Activated CD4-positive, alpha-beta T cell treated with anti-CD3 and anti-CD28 coated beads for 48 hours (primary cell): ENCODE results near the gene CMSS1.

Experiments used
- DNase-seq: peaks from one replicate; pipeline ENCODE4 v3.0.0-alpha.2; 2020

CMSS1 gene

DNA sequence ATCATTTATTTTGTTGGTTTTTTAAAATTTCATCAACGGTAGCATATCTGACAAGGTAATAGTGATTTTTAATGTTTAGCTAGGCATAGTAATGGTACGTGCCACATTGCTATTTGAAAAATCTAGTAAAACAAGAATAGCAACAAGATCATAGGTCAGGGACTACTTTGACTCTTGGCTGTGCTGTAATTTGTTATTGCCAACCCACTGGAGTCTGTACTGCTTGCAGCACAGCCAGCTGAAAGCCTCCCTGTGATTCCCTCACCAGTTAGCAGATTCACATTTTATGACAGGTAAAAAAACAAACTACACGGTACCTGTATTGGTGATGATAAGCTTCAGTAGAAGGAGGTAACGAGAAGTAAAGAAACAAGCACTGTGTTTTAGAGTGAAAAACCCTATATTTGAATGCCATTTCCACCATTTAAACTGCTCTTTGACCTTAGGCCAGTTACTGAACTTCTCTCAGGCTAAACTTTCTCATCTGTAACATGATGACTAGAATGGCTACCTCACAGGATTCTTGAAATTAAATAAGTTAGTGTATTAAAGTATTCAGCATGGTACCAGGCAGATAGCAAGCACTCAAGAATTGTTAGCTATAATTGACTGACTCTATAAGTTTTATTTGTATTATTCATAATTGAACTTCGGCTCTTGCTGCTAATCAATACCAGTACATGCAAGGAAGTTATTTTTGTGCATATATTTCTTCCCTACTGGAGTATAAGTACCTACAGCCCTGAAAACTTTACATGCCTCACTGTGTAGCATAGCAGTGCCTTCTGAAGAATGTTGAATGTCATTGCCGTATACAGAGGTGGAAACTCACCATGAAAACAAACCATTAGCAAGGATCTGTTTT lies 280.5 kb downstream of the CMSS1 start:
- no peak for DNase-seq

DNA sequence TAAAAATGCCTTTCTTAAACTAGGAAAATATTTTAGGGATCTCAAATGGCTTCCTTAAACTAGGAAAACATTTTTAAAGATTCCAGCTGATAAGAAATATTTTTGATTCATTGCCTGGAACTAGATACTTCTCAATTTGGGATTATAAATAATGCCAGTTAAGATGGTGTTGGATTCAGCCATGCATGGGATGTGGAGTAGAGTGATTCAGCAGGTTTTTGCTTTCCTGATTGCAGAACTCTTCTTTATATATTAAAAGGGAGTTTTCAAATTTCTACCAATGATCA lies 281.1 kb downstream of the CMSS1 start:
- no peak for DNase-seq

DNA sequence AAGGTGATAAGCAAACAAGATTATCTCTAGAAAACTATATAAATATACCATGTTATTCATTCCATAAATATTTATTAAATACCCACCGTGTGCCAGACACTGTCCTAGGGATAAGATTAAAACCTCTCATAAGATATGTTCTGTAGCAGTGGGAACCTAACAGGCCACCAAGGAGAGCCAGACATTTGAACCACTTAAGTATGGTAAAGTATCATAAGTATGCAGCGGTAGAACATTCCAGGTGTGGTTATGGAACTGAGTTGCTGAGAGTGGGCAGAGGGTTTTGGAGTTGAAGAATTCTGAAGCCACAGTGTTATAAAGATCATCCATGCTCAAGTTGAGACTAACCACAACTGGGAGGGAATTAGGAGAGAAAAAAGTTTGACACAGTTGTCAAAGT lies 282.0 kb downstream of the CMSS1 start:
- no peak for DNase-seq

GRCh38 chr3:100100425-100100824 lies 282.8 kb downstream of the CMSS1 start:
- DNase-seq: no peak

GRCh38 chr3:100102757-100103156 lies 285.1 kb downstream of the CMSS1 start:
- DNase-seq: no peak

DNA sequence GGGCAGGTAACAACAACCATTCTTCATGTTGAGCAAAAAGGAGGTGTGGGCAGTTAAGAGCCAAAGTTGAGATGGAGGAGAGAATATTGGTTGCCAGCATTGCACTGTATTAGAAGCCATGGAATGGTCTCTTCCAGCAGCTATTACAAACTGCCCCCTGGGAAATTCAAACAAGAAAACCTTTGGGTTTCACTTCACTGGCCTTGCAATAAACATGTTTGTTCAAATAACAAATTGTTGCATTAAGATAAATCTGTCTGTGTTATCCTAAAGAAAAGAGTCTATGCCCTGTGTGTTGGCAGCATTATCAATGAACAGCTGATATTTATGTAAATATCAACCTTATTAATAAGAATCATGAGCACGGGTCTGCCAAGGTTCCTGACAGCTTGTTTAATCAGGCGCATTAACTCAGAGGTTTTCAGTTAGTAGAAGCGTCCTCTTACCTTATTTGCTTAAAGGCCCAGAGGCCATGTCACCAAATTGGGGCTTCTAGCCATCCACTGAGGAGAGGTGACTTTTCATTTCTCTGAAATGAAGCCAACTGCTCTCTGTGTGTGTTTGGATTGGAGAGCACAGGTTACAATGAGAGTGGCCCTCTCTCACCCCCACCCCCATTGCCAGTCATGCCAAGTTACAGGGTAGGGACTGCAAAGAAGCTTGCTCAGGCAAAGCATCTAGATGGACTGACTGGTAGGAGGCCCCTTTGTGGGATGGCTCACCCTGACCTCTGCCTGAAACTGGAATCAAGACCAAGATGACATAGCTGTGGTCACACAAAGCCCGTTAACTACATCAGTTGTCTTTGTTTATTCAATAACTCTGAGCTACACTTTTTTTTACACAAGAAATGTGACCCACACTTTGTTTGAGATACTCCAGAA lies 286.1 kb downstream of the CMSS1 start:
- DNase-seq: peak; percentile 19

DNA sequence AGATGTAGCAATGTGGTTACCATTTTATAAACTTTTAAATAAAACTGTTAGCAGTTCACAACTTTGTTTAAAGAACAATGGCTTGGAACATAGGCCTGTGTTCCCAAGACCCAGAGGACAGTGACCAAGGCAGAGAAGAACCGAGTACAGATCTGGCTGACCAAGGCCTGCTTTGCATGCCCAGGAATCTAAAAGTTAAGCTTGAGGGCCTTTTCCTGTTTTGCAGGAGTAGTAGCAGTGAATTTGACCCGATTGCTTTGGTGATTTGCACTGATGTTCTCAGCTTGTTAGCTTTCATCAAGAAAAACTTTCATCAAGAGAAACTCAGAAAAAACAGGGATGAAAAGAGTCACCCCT lies 286.8 kb downstream of the CMSS1 start:
- no peak for DNase-seq

DNA sequence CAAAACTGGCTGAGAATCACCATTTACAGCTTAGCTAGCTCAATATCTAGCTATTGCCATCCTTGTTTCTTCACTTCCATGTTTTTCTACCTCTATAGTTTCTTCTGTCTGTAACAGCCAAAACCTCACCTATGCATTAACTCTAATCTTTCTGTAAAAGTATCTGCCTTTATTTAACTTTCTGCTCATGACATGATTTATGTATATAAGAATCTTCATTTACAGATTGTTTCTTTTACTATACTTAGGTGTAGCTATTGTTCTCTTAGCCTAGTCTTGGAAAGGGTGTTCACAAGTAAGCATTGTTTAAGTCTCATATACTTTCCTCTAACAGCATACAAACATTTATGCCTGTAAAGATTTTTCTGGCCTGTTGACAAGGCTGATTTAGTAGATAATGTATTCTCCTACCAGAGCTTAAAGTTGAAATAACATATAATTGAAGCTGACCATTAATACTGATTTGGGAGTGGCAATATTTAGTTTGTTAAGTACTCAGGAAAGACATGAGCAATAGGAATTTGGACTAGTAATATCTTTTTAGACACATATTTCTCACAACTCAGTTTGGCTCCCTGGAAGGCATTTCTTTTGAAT lies 287.3 kb downstream of the CMSS1 start:
- DNase-seq: no peak

GRCh38 chr3:100105501-100105900 lies 287.8 kb downstream of the CMSS1 start:
- DNase-seq: no peak

GRCh38 chr3:100106094-100106493 lies 288.4 kb downstream of the CMSS1 start:
- DNase-seq: no peak

DNA sequence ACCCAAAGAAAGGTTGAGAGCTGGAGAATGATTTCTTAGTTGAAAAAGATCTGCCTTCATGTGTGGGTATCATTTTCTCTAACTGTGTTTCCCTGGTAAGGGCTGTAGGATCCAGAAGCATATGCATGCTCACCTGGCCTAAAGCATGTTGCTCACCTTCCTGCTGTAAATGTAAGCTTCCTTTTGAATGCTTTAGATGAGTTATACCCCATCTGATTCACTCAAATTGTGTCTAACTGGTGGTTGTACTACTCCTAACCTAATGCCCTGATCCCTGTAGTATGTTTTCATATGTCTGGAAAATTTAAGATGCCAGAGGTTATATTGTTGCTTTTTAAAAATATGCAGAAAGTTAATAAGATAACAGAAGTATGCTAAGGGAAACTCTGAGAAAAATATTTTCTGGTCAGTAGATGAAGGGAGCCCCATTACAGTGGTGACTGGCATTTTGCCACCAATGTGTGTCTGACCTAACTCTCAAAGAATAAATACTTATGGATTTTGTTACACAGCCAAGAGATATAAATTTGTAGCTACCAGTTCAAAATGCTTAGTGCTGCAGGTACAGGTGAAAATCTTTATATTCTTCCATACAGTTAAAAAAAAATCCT lies 289.0 kb downstream of the CMSS1 start:
- DNase-seq: no peak

DNA sequence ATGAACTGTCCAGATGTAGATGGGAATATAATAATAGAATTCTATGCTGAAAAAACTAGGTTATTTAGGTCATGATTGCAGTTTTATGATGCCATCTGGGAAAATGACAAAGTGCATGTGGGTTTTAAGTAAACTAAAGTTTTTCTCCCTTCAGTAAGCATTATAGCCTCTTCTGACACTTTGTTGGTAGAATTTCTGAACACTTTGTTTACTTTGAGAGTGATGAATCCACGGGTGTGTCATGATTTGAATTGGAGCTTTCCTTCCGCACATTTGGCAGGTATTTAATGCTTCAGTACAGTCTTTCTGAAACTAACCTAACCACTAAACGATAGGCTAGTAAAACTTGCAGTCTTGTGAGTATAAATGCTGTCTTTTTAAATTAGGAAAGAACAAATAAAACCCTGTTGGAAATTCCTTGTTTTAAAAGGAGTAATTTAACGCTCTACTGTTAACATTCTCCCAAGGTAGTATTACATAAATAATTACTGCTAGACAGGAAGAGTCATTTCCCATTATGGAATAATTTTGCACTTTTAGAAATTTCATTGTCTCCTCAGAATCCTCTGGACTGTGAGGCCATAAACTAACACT lies 289.7 kb downstream of the CMSS1 start:
- no peak for DNase-seq

DNA sequence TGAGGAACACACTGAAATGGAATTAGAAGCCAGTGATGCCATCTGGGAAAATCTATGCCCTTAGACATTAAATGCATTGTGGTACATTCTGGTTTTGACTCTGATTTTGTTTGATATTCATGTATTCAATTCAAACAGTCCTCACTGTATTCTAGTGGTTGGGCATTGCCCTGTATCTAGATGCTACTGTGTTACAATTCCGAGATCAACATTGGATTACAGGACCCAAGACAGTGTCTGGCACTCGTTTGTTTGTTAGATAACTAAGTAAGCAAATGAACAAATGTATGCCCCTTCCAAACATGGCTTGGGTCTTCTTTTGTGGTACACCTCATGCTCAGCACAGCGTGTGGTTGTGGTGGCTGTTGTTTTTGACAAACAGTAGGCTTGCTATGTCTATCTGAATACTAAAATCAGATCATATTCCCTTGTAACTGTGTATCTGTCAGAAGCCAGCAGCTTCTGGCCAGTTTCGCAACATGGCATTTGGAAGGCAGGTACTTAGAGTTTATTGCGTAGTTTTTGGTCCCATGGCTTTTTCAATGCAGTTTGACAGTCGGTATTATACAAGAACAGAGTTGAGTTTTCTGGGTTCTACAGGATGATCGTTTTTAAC lies 290.9 kb downstream of the CMSS1 start:
- DNase-seq: no peak

DNA sequence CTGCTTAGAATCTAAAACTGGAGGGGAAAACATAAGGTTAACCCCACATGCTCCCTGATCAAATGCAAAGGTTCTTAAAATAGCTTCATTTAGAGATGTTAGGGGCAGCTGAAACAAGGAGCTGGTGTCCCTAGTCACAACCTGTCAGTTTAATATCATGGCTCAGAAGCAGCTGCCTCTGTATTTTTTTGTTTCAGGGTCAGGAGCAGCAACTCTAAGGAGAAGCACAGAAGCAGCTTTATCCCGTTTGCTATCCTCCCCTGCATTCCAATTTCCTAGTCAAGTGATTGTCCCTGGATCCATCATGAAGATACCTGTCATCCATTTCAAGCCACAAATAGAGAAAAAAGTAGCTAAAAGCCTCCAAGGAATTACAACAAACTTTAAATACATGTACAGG lies 292.5 kb downstream of the CMSS1 start:
- no peak for DNase-seq

DNA sequence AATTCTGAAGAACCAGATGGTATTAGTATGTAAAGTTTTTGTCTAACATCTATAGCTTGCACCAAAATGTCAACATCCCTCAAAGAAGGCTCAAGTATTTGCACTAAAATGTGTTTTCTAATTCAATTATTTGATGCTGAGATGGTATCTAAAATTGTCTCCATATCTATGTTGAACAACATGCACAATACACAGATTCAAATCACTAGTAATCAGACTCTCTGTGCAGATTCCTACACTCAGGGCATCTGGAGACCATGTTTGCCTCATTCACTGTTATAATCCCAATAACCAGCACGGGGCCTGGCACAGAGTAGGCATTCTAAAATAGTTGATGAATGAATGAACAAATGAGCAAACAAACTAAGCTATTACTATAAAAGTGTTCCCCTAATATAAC lies 294.1 kb downstream of the CMSS1 start:
- DNase-seq: no peak

GRCh38 chr3:100113723-100114412 lies 296.2 kb downstream of the CMSS1 start:
- DNase-seq: no peak

GRCh38 chr3:100114413-100115030 lies 296.9 kb downstream of the CMSS1 start, which contains the start of gene FILIP1L:
Gene FILIP1L (minus strand): TSS chr3:100114501.
- no peak for DNase-seq

GRCh38 chr3:100117093-100117492 lies 299.4 kb downstream of the CMSS1 start:
- no peak for DNase-seq

- DNase-seq: no peak
Observed at GRCh38 chr3:100120012-100120411, 302.4 kb downstream of the CMSS1 start.

- no peak for DNase-seq
Observed at GRCh38 chr3:100120693-100121092, 303.0 kb downstream of the CMSS1 start.

DNA sequence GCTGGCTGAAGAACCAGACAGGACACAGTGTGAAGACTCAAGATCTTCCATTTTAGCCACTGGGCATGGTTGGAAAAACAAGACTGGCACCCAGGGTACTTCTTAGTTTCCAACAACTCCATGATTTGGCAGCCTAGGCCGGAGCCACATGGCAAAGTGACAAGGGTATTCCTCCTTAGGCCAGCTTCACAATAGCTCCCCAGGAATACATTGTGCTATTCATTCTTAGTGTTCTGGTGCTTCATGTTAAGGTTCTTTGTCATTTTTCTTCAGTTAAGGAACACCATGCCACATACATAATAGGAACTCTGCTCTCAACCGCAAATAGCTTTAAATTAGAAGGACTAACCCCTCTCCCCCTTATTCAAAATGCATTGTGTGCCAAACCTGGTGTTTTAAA lies 304.7 kb downstream of the CMSS1 start:
- no peak for DNase-seq
